Activated naive CD4-positive, alpha-beta T cell treated with Interleukin-2 at 50 U/mL for 16 hours (primary cell): ENCODE results near the gene RNF34.

Source experiments
- DNase-seq: peaks from one replicate; pipeline ENCODE4 v3.0.0-alpha.2; 2020

Gene RNF34

GRCh38 chr12:121390856-121391255, 9.1 kb upstream of the RNF34 start:
- no peak for DNase-seq

GRCh38 chr12:121391619-121392324, 8.1 kb upstream of the RNF34 start:
- peak; percentile 41 for DNase-seq

GRCh38 chr12:121392325-121392716, 7.6 kb upstream of the RNF34 start:
- DNase-seq, result no peak

- DNase-seq, result no peak
Measured at GRCh38 chr12:121397521-121397920, 2.4 kb upstream of the RNF34 start.

GRCh38 chr12:121398355-121398754, 1.6 kb upstream of the RNF34 start:
- DNase-seq, result no peak

GRCh38 chr12:121400332-121401139, 618 bp downstream of the RNF34 start:
- DNase-seq, result peak; percentile 71

- no peak for DNase-seq
Measured at GRCh38 chr12:121403721-121404120, 3.8 kb downstream of the RNF34 start.

- no peak for DNase-seq
Measured at GRCh38 chr12:121404734-121405133, 4.8 kb downstream of the RNF34 start.

- DNase-seq, result no peak
Measured at GRCh38 chr12:121405211-121405610, 5.3 kb downstream of the RNF34 start.

GRCh38 chr12:121413917-121414316, 14.0 kb downstream of the RNF34 start:
- DNase-seq, result no peak

GRCh38 chr12:121417847-121418246, 17.9 kb downstream of the RNF34 start:
- DNase-seq, result no peak

- DNase-seq, result no peak
Measured at GRCh38 chr12:121420109-121420508, 20.2 kb downstream of the RNF34 start.

GRCh38 chr12:121423253-121423652, 23.3 kb downstream of the RNF34 start:
- no peak for DNase-seq

- DNase-seq, result no peak
Measured at GRCh38 chr12:121423682-121424623, 24.0 kb downstream of the RNF34 start.

- no peak for DNase-seq
Measured at GRCh38 chr12:121424624-121424975, 24.7 kb downstream of the RNF34 start.

- DNase-seq, result no peak
Measured at GRCh38 chr12:121427556-121428050, 27.7 kb downstream of the RNF34 start.

- DNase-seq, result no peak
Measured at GRCh38 chr12:121428883-121429282, 29.0 kb downstream of the RNF34 start.

- DNase-seq, result no peak
Measured at GRCh38 chr12:121430833-121431415, 31.0 kb downstream of the RNF34 start.

- no peak for DNase-seq
Measured at GRCh38 chr12:121432740-121433480, 33.0 kb downstream of the RNF34 start.

GRCh38 chr12:121436706-121437105, 36.8 kb downstream of the RNF34 start:
- DNase-seq, result no peak

- DNase-seq, result no peak
Measured at GRCh38 chr12:121438905-121439304, 39.0 kb downstream of the RNF34 start.

- DNase-seq, result no peak
Measured at GRCh38 chr12:121439715-121440114, 39.8 kb downstream of the RNF34 start.
